Stomach (tissue), 19 donors: Measurements from ENCODE around the gene SGSH. TPM values are rescaled to one million over a fixed set of nuclear protein-coding genes. Genes with fewer than 3 reads are reported as not detected.

Source experiments
- DNase-seq, 2 donors: peaks; one replicate each; pipeline versions ENCODE4 v3.0.0 to v3.0.0-alpha.2; 2013 to 2019
- H3K27ac ChIP-seq, 5 donors: fragments of 200-600 bp in 4 of 5; sonication (generic) in 4 of 5; one replicate each; pipeline ENCODE4 v1.5.1; 2013 to 2019; ENCODE audit warnings: mild to moderate bottlenecking in 1 of 5, moderate library complexity in 1 of 5
- H3K27me3 ChIP-seq, 3 donors: fragments of 200-600 bp; sonication (generic); one replicate each; pipeline ENCODE4 v1.5.1; 2017 to 2019; ENCODE audit warnings: mixed run types in 1 of 3
- H3K36me3 ChIP-seq, 4 donors: fragments of 200-600 bp; sonication (generic); 1 replicate in 3 of 4; 2 replicates in 1 of 4; pipeline ENCODE4 v1.5.1; 2016 to 2019
- H3K4me1 ChIP-seq, 4 donors: fragments of 200-600 bp; sonication (generic); one replicate each; pipeline ENCODE4 v1.5.1; 2016 to 2019
- H3K4me3 ChIP-seq, 4 donors: fragments of 200-600 bp; sonication (generic) in 3 of 4; one replicate each; pipeline ENCODE4 v1.5.1; 2016 to 2019; ENCODE audit warnings: mild to moderate bottlenecking in 1 of 4
- H3K9me3 ChIP-seq, 4 donors: fragments of 200-600 bp; sonication (generic); one replicate each; pipeline ENCODE4 v1.5.1; 2016 to 2019
- EP300 ChIP-seq: sonication (generic); formaldehyde crosslinking; IDR thresholded peaks from one replicate; pipeline ENCODE4 v1.6.1; 2017; ENCODE audit warnings: antibody characterized with exemption
- POLR2A ChIP-seq, 4 donors: fragments of 450-650 bp; IDR thresholded peaks; one replicate each; pipeline ENCODE4 v1.6.1; 2016; ENCODE audit warnings: antibody characterized with exemption in 4 of 4, control low read depth in 2 of 4, mild to moderate bottlenecking in 1 of 4, moderate library complexity in 1 of 4
- POLR2AphosphoS5 ChIP-seq, 3 donors: sonication (generic); formaldehyde crosslinking; IDR thresholded peaks; one replicate each; pipeline ENCODE4 v1.6.1; 2016; ENCODE audit warnings: antibody characterized with exemption in 3 of 3
- WGBS, 5 donors: extraction: QIAGEN DNeasy Blood & Tissue Kit in 3 of 5; methylation state at CpG; one replicate each; pipeline versions ENCODE4 v1.1.5 to v1.1.7; 2013 to 2018; 5-methylcytosine and 5-hydroxymethylcytosine counted together
- intact Hi-C: fragments of 100-400 bp; cut with DNase I; formaldehyde crosslinking; loops from one replicate; pipeline ENCODE4 v1.15.1; 2023; ENCODE audit warnings: low total_unique reads
- long read RNA-seq, 10 donors: transcript quantifications; one replicate each; lab custom pipeline, GENCODE V29; 2026
- polyA plus RNA-seq, 3 donors: library from polyadenylated mRNA; stranded (reverse); fragments of 200-250 nt; gene quantifications; one replicate each; pipeline ENCODE4 v1.2.3, GENCODE V29; 2013
- total RNA-seq, 5 donors: library from RNA; depleted of rRNA; stranded (reverse); fragments of >200 nt; gene quantifications; one replicate each; pipeline versions ENCODE4 v1.1.0 to v1.2.3, GENCODE V29; 2014 to 2016
- TF ChIP-seq, protein P1 (sequence below), 7 experiments: fragments of 450-650 bp in 4 of 7; fragments of 200-600 bp in 3 of 7; sonication (generic) in 3 of 7; IDR thresholded peaks; one replicate each; pipeline ENCODE4 v1.5.1; 2016 to 2019; ENCODE audit warnings: antibody characterized with exemption in 7 of 7, control low read depth in 2 of 7, mild to moderate bottlenecking in 1 of 7
- donor health status: healthy with polysubstance abuse.
- donor health status: Bipolar disorder and iron deficiency.
- donor health status: healthy.

Gene SGSH
- 100 to 1,000 TPM in 2 of 5 donors, 10 to 100 TPM in 3; 15.8 to 307 (median 54.2) TPM for total RNA-seq
- 10 to 100 TPM; 15.7 to 30.1 (median 25.2) TPM for polyA plus RNA-seq
- long read RNA-seq, donor 1, partial matches to known transcripts = 0 of 5 reads
- long read RNA-seq, donor 1, other reads (novel, unspliced or antisense) = 0 of 5 reads
- long read RNA-seq, donor 2, partial matches to known transcripts = 0 of 5 reads
- long read RNA-seq, donor 2, other reads (novel, unspliced or antisense) = 0 of 5 reads
- long read RNA-seq, donor 3, partial matches to known transcripts = 0 of 1 reads
- long read RNA-seq, donor 3, other reads (novel, unspliced or antisense) = 0 of 1 reads
- long read RNA-seq, donor 4 = 0 reads
- long read RNA-seq, donor 5, partial matches to known transcripts = 0 of 5 reads
- long read RNA-seq, donor 5, other reads (novel, unspliced or antisense) = 0 of 5 reads
- long read RNA-seq, donor 6, transcript SGSH-201 (8 exons, 2,784 nt) = major isoform, 6 of 19 reads
- long read RNA-seq, donor 6, partial matches to known transcripts = 9 of 19 reads
- long read RNA-seq, donor 6, other reads (novel, unspliced or antisense) = 0 of 19 reads
- long read RNA-seq, donor 7, full-length matches to known transcripts = 5 of 5 reads
- long read RNA-seq, donor 7, partial matches to known transcripts = 0 of 5 reads
- long read RNA-seq, donor 7, other reads (novel, unspliced or antisense) = 0 of 5 reads
- long read RNA-seq, donor 8, partial matches to known transcripts = 0 of 2 reads
- long read RNA-seq, donor 8, other reads (novel, unspliced or antisense) = 0 of 2 reads
- long read RNA-seq, donor 9, full-length matches to known transcripts = 3 of 8 reads
- long read RNA-seq, donor 9, partial matches to known transcripts = 5 of 8 reads
- long read RNA-seq, donor 9, other reads (novel, unspliced or antisense) = 0 of 8 reads
- long read RNA-seq, donor 10, partial matches to known transcripts = 0 of 1 reads
- long read RNA-seq, donor 10, other reads (novel, unspliced or antisense) = 0 of 1 reads

DNA sequence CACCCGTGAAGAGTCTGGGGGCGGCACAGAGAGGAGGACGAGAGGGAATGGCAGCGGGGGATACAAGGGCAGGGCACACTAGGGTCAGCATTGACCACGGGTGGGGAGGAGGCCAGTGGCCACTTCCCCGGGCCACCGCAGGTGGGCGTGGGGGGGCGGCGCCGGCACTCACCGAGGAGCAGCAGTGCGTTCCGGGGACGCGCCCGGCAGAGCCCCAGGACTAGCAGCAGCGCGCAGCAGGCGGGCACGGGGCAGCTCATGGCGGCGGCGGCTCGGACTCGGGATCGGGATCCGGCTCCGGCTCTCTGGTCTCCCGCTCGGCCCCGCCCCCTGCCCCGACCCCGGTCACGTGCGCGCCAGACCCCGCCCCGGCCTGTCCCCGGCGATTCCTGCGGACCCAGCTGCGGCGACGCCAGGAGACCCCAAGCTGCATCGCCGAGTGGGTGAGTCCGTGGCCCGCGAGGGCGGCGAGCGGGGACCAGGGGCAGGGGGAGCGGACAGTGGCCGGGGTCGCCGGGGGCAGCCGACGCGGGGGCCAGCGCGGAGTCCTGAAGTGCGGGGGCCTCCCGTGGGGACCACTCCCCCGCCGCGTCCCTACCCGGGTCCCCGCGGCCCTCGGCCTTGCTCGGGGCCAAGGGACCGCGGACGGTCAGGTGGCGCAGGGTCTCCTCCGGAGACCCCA, at the start of gene SGSH, which contains the start of gene SLC26A11:
SGSH (minus strand) TSS at position 280 of the 682 bp plus-strand sequence; CDS start at position 260, 20 bp downstream.
SLC26A11 (plus strand) TSS at position 374 of the 682 bp plus-strand sequence. CDS start 1,134 bp downstream, outside the sequence.
- intact Hi-C loops = no loop called here
- Histone ChIP-seq H3K4me1 (peaks cover 17 to 47% (median 45%) of the 10 kb centered on the region in 4 donors), H3K36me3 (peaks cover 0 to 37% (median 33%) of the 10 kb centered on the region in 4 donors), H3K4me3 (peak within 1 kb of the TSS; percentile 67 to 99 (median 91)), H3K27ac (peak within 1 kb of the TSS; percentile 83 to 93 (median 90)), H3K9me3 (no peaks in the 10 kb centered on the region), H3K27me3 (no peaks in the 10 kb centered on the region)
- TF ChIP-seq POLR2AphosphoS5 (IDR thresholded peaks at IDR 0.05) = peak in 2 of 3 donors; percentile 31 to 43
- TF ChIP-seq, protein P1, sequence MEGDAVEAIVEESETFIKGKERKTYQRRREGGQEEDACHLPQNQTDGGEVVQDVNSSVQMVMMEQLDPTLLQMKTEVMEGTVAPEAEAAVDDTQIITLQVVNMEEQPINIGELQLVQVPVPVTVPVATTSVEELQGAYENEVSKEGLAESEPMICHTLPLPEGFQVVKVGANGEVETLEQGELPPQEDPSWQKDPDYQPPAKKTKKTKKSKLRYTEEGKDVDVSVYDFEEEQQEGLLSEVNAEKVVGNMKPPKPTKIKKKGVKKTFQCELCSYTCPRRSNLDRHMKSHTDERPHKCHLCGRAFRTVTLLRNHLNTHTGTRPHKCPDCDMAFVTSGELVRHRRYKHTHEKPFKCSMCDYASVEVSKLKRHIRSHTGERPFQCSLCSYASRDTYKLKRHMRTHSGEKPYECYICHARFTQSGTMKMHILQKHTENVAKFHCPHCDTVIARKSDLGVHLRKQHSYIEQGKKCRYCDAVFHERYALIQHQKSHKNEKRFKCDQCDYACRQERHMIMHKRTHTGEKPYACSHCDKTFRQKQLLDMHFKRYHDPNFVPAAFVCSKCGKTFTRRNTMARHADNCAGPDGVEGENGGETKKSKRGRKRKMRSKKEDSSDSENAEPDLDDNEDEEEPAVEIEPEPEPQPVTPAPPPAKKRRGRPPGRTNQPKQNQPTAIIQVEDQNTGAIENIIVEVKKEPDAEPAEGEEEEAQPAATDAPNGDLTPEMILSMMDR (IDR thresholded peaks at IDR 0.05) = no peak
- 0 to 2% (median 1%) methylated on average over 17 to 77 of the region's 77 CpGs for WGBS, 5 donors
- peak; percentile 87 to 93 for DNase-seq

DNA sequence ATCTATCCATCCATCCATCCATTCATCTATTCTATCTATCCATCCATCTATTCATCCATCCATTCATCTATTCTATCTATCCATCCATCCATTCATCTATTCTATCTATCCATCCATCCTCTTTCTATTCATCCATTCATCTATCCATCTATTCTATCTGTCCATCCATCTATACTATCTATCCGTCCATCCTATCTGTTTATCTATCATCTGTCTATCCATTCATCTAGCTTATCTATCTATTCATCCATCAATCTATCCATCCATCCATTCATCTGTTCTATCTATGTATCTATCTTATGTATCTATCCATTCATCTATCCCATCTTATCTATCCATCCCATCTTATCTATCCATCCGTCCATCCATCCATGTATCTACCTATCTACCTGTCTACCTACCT, 49.3 kb upstream of the SGSH start:
- H3K4me3 ChIP-seq = no peak overlapping the region
- H3K27ac ChIP-seq = no peak overlapping the region
- WGBS, 5 donors = 78 to 88% (median 85%) methylated on average over 2 of the region's 2 CpGs
- intact Hi-C loops = no loop called here
- DNase-seq = no peak
- H3K9me3 ChIP-seq = no peaks in the 10 kb centered on the region
- H3K4me1 ChIP-seq = peaks cover 5 to 39% (median 17%) of the 10 kb centered on the region in 4 donors
- H3K27me3 ChIP-seq = no peaks in the 10 kb centered on the region
- H3K36me3 ChIP-seq = peaks cover 30 to 87% (median 66%) of the 10 kb centered on the region in 4 donors
- TF ChIP-seq, protein P1 (IDR thresholded peaks at IDR 0.05) = no peak
- TF ChIP-seq EP300 = no peak
- TF ChIP-seq POLR2A (IDR thresholded peaks at IDR 0.05) = no peak
- TF ChIP-seq POLR2AphosphoS5 (IDR thresholded peaks at IDR 0.05) = no peak

DNA sequence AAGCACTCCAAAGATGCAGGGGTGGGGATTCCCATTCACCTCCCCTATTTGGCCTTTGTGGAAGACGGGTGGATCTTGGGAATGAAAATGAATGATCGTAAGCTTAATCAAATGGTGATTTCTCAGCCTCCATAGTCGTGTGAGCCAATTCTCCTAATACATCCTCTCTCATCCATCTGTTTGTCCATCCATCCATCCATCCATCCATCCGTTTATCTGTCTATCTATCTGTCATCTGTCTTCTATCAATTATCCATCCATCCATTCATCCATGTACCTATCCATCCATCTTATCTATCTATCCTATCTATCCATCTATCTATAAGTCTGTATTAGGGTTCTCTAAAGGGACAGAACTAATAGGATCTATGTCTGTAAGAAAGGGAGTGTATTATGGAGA, 48.3 kb upstream of the SGSH start:
- no peaks in the 10 kb centered on the region for H3K9me3 ChIP-seq
- intact Hi-C loops = no loop called here
- WGBS, 5 donors = 82 to 99% (median 89%) methylated on average over 4 of the region's 4 CpGs
- H3K4me1 ChIP-seq = peaks cover 14 to 41% (median 23%) of the 10 kb centered on the region in 4 donors
- H3K36me3 ChIP-seq = peaks cover 22 to 78% (median 58%) of the 10 kb centered on the region in 4 donors
- no peak for DNase-seq
- no peak overlapping the region for H3K4me3 ChIP-seq
- no peak overlapping the region for H3K27ac ChIP-seq
- H3K27me3 ChIP-seq = no peaks in the 10 kb centered on the region
- TF ChIP-seq POLR2AphosphoS5 (IDR thresholded peaks at IDR 0.05) = no peak
- no peak for TF ChIP-seq EP300
- TF ChIP-seq, protein P1 (IDR thresholded peaks at IDR 0.05) = no peak
- TF ChIP-seq POLR2A (IDR thresholded peaks at IDR 0.05) = no peak
